Natural killer cell (primary cell): ENCODE measurements around the gene TMBIM1. TPM values are rescaled to one million over a fixed set of nuclear protein-coding genes. Genes with fewer than 3 reads are reported as not detected.
A peak's percentile ranks its signal among the peaks of the same experiment; 100 is the strongest.

Source experiments
- ATAC-seq, 3 donors: fragments of 150-1000 bp in 2 of 3; fragments of 200-7000 bp in 1 of 3; cut with Tn5 transposase; 1 replicate in 1 of 3; 2 replicates in 2 of 3; pipeline ENCODE4 v1.10.0; 2021; ENCODE audit warnings: mild to moderate bottlenecking in 2 of 3, moderate library complexity in 2 of 3
- DNase-seq, 2 donors: peaks; one replicate each; pipeline versions ENCODE4 v3.0.0 to v3.0.0-alpha.2; 2013 to 2021; ENCODE audit warnings: mixed read lengths in 1 of 2
- H3K27ac ChIP-seq: one replicate; pipeline ENCODE4 v1.5.1; 2013; ENCODE audit warnings: mild to moderate bottlenecking, low read length
- H3K27me3 ChIP-seq: one replicate; pipeline ENCODE4 v1.6.1; 2013; ENCODE audit warnings: low read length; ENCODE audit not compliant: control insufficient read depth, insufficient read depth
- H3K36me3 ChIP-seq: one replicate; pipeline ENCODE4 v1.6.1; 2013; ENCODE audit warnings: low read length; ENCODE audit not compliant: control insufficient read depth, insufficient read depth
- H3K4me1 ChIP-seq: one replicate; pipeline ENCODE4 v1.6.1; 2013; ENCODE audit warnings: low read length; ENCODE audit not compliant: control insufficient read depth, insufficient read depth
- H3K4me3 ChIP-seq: one replicate; pipeline ENCODE4 v1.5.1; 2013; ENCODE audit warnings: low read length
- H3K9me3 ChIP-seq: one replicate; pipeline ENCODE4 v1.6.1; 2013; ENCODE audit warnings: low read length; ENCODE audit not compliant: control insufficient read depth, insufficient read depth
- H3K27ac Mint-ChIP-seq, 2 donors: one replicate each; pipeline ENCODE4 v1.8.0; 2022; ENCODE audit warnings: mild to moderate bottlenecking in 2 of 2, mixed read lengths in 2 of 2, moderate library complexity in 1 of 2
- H3K27me3 Mint-ChIP-seq, 2 donors: one replicate each; pipeline ENCODE4 v1.8.0; 2022; ENCODE audit warnings: low read depth in 2 of 2, mixed read lengths in 2 of 2
- H3K36me3 Mint-ChIP-seq: one replicate; pipeline ENCODE4 v1.8.0; 2022; ENCODE audit warnings: mixed read lengths
- H3K4me1 Mint-ChIP-seq, 2 donors: one replicate each; pipeline ENCODE4 v1.8.0; 2022; ENCODE audit warnings: mixed read lengths in 2 of 2
- H3K4me3 Mint-ChIP-seq: one replicate; pipeline ENCODE4 v1.8.0; 2022; ENCODE audit warnings: mild to moderate bottlenecking, moderate library complexity, mixed read lengths
- H3K9me3 Mint-ChIP-seq, 2 donors: one replicate each; pipeline ENCODE4 v1.8.0; 2022; ENCODE audit warnings: mixed read lengths in 2 of 2
- WGBS: methylation state at CpG from one replicate; pipeline ENCODE4 v1.1.7; 2013; ENCODE audit warnings: missing lambda C conversion rate; ENCODE audit not compliant: insufficient coverage; 5-methylcytosine and 5-hydroxymethylcytosine counted together
- intact Hi-C: fragments of 100-400 bp; cut with micrococcal nuclease; formaldehyde crosslinking; loops from one replicate; pipeline ENCODE4 v1.14.2; 2022
- total RNA-seq, 4 donors: library from RNA; stranded (reverse); fragments of 120-200 nt in 1 of 4; gene quantifications; one replicate each; pipeline versions ENCODE4 v1.2.3 to v1.2.4, GENCODE V29; 2013 to 2022
- TF ChIP-seq, protein P1 (sequence below): fragments of 200-600 bp; IDR thresholded peaks from one replicate; pipeline ENCODE4 v1.8.0; 2022; ENCODE audit warnings: antibody characterized with exemption

Gene TMBIM1
- total RNA-seq, 3 donors from 2014 or later (not counting 1 experiment from before 2014, with no cell fraction given), result 84.9 to 107 (median 95.1) TPM

DNA sequence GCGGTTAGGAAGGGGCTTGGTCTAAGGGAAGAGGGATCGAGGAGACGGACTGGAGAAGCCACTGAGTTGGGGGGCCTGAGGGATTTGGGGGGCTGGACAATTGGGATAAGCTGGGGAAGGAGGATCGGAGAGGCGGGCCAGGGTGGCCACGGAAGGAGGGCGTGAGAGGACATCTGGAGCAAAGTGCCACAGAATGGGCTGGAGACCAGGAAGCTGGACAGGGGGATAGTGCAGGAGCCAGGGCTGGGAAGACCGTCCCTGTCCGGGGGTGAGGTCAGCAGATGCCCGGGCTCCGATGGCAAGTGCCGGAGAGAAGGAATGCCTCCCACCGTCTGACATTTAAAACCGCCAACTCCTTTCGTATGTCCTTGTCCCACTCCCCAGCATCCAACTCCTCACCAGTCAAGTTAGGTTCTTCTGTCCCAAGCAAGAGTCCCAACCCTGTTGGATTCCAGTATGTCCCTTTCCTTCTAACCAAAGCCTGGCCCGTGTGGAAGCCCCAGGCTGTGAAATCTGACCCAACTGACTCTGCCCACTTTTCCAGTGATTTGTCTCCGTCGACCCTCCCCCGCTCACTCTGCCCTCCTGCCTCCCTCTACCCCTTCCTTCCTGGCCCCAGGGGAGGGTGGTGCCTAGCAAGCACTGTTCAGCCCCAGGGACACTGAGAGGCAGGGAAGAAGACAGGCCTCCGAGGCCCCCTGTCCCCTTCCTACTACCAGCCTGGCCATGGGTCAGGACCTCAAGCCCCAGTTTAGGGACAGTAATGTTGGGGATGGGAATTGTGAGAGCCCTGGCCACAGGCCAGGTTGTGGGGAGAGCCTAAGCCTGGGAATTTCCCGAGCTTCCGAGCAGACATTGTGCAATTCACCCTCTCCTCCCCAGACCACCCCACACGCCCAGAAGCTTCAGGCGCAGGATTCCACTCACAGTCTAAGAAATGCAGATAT, 31.5 kb upstream of the TMBIM1 start:
- H3K4me1 ChIP-seq, result peaks cover 34% of the 10 kb centered on the region
- intact Hi-C loops, result no loop called here
- H3K27ac ChIP-seq, result no peak overlapping the region
- H3K36me3 ChIP-seq, result no peaks in the 10 kb centered on the region
- H3K9me3 ChIP-seq, result no peaks in the 10 kb centered on the region
- no peaks in the 10 kb centered on the region for H3K36me3 Mint-ChIP-seq
- no peak for ATAC-seq
- no peak for DNase-seq
- H3K27ac Mint-ChIP-seq, result peak overlapping the region in 1 of 2 donors; percentile 77
- H3K4me1 Mint-ChIP-seq, result peaks cover 0 to 24% of the 10 kb centered on the region in 2 donors
- peak overlapping the region; percentile 35 for H3K4me3 ChIP-seq
- H3K27me3 ChIP-seq, result no peaks in the 10 kb centered on the region
- TF ChIP-seq, protein P1, sequence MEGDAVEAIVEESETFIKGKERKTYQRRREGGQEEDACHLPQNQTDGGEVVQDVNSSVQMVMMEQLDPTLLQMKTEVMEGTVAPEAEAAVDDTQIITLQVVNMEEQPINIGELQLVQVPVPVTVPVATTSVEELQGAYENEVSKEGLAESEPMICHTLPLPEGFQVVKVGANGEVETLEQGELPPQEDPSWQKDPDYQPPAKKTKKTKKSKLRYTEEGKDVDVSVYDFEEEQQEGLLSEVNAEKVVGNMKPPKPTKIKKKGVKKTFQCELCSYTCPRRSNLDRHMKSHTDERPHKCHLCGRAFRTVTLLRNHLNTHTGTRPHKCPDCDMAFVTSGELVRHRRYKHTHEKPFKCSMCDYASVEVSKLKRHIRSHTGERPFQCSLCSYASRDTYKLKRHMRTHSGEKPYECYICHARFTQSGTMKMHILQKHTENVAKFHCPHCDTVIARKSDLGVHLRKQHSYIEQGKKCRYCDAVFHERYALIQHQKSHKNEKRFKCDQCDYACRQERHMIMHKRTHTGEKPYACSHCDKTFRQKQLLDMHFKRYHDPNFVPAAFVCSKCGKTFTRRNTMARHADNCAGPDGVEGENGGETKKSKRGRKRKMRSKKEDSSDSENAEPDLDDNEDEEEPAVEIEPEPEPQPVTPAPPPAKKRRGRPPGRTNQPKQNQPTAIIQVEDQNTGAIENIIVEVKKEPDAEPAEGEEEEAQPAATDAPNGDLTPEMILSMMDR, result no peak
- H3K27me3 Mint-ChIP-seq, result peaks cover 0 to 9% of the 10 kb centered on the region in 2 donors
- WGBS, result 8% methylated on average over 19 of the region's 24 CpGs
- peak overlapping the region; percentile 82 for H3K4me3 Mint-ChIP-seq
- no peaks in the 10 kb centered on the region for H3K9me3 Mint-ChIP-seq

DNA sequence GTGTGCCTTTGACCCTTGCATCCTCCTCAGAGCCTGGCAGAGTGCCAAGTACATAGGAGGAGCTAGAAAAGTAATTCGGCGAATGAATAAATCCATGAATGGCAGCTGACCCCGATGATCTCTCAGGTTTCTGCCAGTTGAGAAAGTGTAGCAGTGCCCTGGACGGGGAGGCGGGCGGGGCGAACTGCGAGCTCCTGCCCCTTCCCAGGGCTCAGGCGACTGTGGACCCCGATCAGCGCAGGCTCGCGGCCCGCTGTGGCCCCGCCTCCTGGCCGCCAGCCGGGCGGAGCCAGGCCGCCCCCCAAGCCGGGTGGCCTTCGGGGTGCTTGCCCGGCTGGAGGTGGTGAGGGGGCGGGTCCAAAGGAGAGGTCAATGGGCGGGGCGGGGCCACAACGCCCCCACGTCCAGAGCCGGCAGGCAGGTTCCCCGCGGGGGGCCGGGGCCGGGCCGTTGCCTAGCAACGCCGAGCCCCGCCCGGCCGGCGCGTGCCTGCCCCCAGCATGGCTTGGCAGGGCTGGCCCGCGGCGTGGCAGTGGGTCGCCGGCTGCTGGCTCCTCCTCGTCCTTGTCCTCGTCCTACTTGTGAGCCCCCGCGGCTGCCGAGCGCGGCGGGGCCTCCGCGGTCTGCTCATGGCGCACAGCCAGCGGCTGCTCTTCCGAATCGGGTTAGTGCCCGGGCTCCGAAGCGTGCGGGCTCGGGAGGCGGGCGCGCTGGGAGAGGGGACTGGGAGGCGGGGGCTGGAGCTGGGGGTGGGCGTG, 30.6 kb upstream of the TMBIM1 start:
- intact Hi-C loops, result no loop called here
- TF ChIP-seq, protein P1, result no peak
- WGBS, result under 1% methylated on average over 69 of the region's 69 CpGs
- Mint-ChIP-seq H3K4me1 (peaks cover 0 to 24% of the 10 kb centered on the region in 2 donors), H3K9me3 (no peaks in the 10 kb centered on the region), H3K27me3 (peaks cover 0 to 9% of the 10 kb centered on the region in 2 donors), H3K4me3 (peak overlapping the region; percentile 82), H3K27ac (peak overlapping the region in 1 of 2 donors; percentile 77), H3K36me3 (no peaks in the 10 kb centered on the region)
- peak overlapping the region; percentile 35 for H3K4me3 ChIP-seq
- peaks cover 32% of the 10 kb centered on the region for H3K4me1 ChIP-seq
- H3K27me3 ChIP-seq, result no peaks in the 10 kb centered on the region
- no peak overlapping the region for H3K27ac ChIP-seq
- no peaks in the 10 kb centered on the region for H3K36me3 ChIP-seq
- H3K9me3 ChIP-seq, result no peaks in the 10 kb centered on the region
- peak; percentile 43 to 73 for DNase-seq
- peak; percentile 75 to 80 (median 80) for ATAC-seq

DNA sequence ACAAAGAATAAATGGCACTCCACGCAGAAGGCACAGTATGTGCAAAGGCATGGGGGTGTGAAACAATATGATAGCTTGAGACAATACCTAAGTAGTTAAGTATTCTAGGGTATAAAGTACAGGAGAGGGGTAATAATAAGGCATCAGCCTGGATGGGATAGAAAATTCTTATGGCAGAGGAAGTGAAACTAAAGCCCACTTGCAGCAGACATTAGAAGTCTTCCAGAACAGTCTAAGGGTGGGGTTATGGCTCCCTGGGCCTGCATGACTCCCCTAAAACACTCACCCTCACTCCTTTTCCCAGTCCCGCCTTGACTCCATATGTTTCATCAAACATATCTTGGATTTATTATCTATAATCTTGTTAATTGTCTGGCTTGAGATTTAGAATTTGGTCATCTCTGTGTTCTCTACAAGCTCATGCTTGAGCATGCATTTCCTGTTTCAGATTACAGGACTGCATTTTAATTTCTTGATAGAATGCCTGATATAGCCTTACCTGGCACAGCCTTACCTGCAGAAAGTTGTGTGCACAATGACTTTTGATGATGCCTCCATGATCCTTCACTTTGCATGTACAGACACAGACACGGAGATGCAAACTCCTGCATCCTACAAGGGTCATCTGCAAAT, 28.5 kb upstream of the TMBIM1 start:
- no peaks in the 10 kb centered on the region for H3K27me3 ChIP-seq
- H3K27ac Mint-ChIP-seq, result no peak overlapping the region
- peaks cover 33% of the 10 kb centered on the region for H3K4me1 ChIP-seq
- no peaks in the 10 kb centered on the region for H3K9me3 ChIP-seq
- H3K36me3 ChIP-seq, result no peaks in the 10 kb centered on the region
- TF ChIP-seq, protein P1, result no peak
- no peak overlapping the region for H3K4me3 Mint-ChIP-seq
- no peak for DNase-seq
- H3K36me3 Mint-ChIP-seq, result no peaks in the 10 kb centered on the region
- H3K4me3 ChIP-seq, result no peak overlapping the region
- peaks cover 10 to 30% of the 10 kb centered on the region in 2 donors for H3K4me1 Mint-ChIP-seq
- ATAC-seq, result no peak
- intact Hi-C loops, result no loop called here
- peaks cover 0 to 9% of the 10 kb centered on the region in 2 donors for H3K27me3 Mint-ChIP-seq
- 98% methylated on average over 2 of the region's 3 CpGs for WGBS
- no peaks in the 10 kb centered on the region for H3K9me3 Mint-ChIP-seq
- H3K27ac ChIP-seq, result no peak overlapping the region
